IMR-90 (cell line): Measurements from ENCODE around the gene APIP.

Experiments used
- BHLHE40 ChIP-seq: fragments of 150-350 bp; IDR thresholded peaks from 2 replicates; pipeline ENCODE4 v1.6.1; 2016; ENCODE audit warnings: mild to moderate bottlenecking, low read depth, low read length
- CTCF ChIP-seq: conservative IDR thresholded peaks from 2 replicates; pipeline ENCODE4 v1.5.1; 2012; ENCODE audit warnings: mild to moderate bottlenecking, low read depth, low read length, improper control_type of control experiment
- ELK1 ChIP-seq: fragments of 150-350 bp; IDR thresholded peaks from 2 replicates; pipeline ENCODE4 v1.6.1; 2016; ENCODE audit warnings: low read depth, mild to moderate bottlenecking, low read length, moderate library complexity, borderline replicate concordance
- FOS ChIP-seq: fragments of 150-350 bp; IDR thresholded peaks from 2 replicates; pipeline ENCODE4 v1.6.1; 2016; ENCODE audit warnings: low read depth, low read length
- MAFK ChIP-seq: IDR thresholded peaks from 2 replicates; pipeline ENCODE4 v1.6.1; 2012; ENCODE audit warnings: low read depth, low read length, improper control_type of control experiment
- MXI1 ChIP-seq: IDR thresholded peaks from 2 replicates; pipeline ENCODE4 v1.6.1; 2012; ENCODE audit warnings: low read depth, mild to moderate bottlenecking, low read length, moderate library complexity, borderline replicate concordance
- POLR2A ChIP-seq: IDR thresholded peaks from 2 replicates; pipeline ENCODE4 v1.6.1; 2012; ENCODE audit warnings: mild to moderate bottlenecking, low read depth, low read length
- RAD21 ChIP-seq: IDR thresholded peaks from 2 replicates; pipeline ENCODE4 v1.6.1; 2012; ENCODE audit warnings: low read length, improper control_type of control experiment
- RCOR1 ChIP-seq: IDR thresholded peaks from 2 replicates; pipeline ENCODE4 v1.6.1; 2012; ENCODE audit warnings: mild to moderate bottlenecking, low read length, improper control_type of control experiment; ENCODE audit not compliant: insufficient replicate concordance
- RFX5 ChIP-seq: IDR thresholded peaks from 2 replicates; pipeline ENCODE4 v1.8.0; 2012; ENCODE audit warnings: low read depth, mild to moderate bottlenecking, low read length, moderate library complexity
- SMC3 ChIP-seq: fragments of 150-350 bp; IDR thresholded peaks from 2 replicates; pipeline ENCODE4 v1.6.1; 2016; ENCODE audit warnings: low read depth, mild to moderate bottlenecking, antibody characterized with exemption, low read length, moderate library complexity
- USF2 ChIP-seq: fragments of 150-350 bp; IDR thresholded peaks from 2 replicates; pipeline ENCODE4 v1.6.1; 2017; ENCODE audit warnings: mild to moderate bottlenecking, antibody characterized with exemption, low read length, low read depth

GRCh38 chr11:34890089-34890488 is 26.1 kb downstream of the APIP start:
- TF ChIP-seq CTCF (peak; percentile 28), FOS (no peak), BHLHE40 (no peak), USF2 (no peak), POLR2A (no peak), SMC3 (peak; percentile 24; the same call in 1 of the 2 replicates), RCOR1 (no peak), RAD21 (peak; percentile 18; the same call in 1 of the 2 replicates), RFX5 (no peak), MXI1 (no peak), ELK1 (no peak), MAFK (no peak)
